GM18508 (cell line): ENCODE data around the gene TBX2.

Experiments
- ATAC-seq: cut with Tn5 transposase; IDR thresholded peaks from one replicate; pipeline ENCODE4 v1.9.1; 2021; ENCODE audit warnings: moderate number of reproducible peaks; ENCODE audit not compliant: insufficient read depth, unreplicated experiment

Gene TBX2

DNA sequence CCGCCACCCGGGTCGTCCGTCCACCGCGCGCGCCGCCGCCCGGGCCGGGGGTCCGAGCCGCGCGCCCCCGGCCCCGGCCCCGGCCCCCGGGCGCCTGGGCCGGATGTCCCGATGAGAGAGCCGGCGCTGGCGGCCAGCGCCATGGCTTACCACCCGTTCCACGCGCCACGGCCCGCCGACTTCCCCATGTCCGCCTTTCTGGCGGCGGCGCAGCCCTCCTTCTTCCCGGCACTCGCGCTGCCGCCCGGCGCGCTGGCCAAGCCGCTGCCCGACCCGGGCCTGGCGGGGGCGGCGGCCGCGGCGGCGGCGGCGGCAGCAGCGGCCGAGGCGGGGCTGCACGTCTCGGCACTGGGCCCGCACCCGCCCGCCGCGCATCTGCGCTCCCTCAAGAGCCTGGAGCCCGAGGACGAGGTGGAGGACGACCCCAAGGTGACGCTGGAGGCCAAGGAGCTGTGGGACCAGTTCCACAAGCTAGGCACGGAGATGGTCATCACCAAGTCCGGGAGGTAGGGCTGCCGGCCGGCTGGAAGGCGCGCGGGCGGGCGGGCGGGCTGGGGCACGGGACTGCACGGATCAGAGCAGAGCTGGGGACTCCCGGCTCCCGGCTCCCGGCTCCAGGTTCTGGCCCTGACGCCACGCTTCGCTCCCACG is 548 bp downstream of the TBX2 start:
- ATAC-seq: no peak

DNA sequence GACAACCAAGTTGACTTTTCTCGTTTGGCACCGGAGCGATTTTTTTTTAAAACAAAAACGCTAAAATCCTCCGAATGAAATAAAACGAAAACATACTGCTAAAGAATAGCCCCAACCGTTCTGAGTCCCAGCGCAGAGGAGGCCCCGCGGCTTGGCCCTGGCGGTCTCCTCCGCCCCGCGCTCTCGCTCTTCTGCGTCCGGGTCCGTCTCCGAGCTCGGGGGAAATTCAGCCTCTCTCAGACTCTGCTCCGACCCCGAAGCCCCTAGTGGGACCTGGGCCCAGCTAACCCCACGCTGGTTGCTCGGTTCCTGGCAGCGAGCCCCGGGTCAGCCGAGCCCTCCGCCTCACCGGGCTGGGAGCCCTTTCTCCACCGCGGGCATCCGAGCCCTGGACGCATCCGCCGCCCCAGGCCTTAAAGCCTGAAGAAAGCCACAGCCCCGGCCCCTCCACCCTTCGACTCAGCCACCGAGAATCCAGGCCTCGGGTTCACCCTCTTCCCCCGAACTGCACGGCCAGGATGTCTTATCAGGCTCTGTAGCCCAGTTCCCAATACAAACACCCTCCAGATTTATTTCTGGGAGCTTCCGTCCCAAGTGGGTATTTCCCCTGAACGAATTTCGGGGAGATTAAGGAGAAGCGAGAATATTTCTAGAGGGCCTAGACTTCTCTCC is 1.2 kb downstream of the TBX2 start:
- ATAC-seq: no peak

DNA sequence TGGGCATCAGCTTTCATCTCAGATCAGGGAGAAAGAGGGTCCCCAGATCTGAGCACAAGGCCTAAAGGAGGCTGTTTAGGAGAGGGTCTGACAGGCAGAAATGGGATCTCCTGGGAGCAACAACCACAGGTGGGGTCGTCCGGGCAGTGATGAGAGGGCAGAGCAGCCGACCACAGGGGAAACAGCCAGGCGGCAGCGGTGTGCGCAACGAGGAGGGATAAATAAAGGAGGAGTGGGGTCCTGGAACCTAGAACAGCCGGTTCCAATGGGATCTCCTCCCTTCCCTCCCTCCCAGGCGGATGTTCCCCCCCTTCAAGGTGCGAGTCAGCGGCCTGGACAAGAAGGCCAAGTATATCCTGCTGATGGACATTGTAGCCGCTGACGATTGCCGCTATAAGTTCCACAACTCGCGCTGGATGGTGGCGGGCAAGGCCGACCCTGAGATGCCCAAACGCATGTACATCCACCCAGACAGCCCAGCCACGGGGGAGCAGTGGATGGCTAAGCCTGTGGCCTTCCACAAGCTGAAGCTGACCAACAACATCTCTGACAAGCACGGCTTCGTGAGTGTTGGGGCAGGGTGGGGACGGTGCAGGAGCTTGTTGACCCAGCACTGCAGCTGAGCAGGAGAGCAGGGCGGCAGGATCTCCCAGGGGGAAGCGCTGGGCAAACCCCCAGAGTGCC is 1.9 kb downstream of the TBX2 start:
- no peak for ATAC-seq

DNA sequence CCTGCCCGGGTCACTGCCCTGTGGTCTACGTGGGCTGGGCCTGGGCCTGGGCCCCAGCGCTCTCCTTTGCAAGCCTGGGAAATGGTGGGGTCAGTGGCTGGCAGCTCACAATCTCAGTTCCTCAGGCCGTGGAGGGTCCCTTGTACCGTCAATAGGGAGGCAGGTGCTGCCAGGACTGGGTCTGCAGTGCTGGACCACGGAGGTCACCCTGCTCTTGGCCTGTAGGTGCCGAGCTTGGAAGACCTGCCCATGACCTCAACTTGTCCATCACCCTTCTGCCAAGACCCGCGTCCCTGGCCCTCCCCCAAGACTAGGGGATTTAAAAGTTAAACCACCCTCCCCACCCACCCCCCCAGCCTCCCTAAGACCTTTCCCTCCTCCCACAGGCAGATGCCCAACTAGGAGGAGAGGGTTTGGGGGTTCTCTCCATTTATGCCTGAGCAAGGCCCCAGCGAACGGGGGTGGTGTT is 2.5 kb downstream of the TBX2 start:
- no peak for ATAC-seq

DNA sequence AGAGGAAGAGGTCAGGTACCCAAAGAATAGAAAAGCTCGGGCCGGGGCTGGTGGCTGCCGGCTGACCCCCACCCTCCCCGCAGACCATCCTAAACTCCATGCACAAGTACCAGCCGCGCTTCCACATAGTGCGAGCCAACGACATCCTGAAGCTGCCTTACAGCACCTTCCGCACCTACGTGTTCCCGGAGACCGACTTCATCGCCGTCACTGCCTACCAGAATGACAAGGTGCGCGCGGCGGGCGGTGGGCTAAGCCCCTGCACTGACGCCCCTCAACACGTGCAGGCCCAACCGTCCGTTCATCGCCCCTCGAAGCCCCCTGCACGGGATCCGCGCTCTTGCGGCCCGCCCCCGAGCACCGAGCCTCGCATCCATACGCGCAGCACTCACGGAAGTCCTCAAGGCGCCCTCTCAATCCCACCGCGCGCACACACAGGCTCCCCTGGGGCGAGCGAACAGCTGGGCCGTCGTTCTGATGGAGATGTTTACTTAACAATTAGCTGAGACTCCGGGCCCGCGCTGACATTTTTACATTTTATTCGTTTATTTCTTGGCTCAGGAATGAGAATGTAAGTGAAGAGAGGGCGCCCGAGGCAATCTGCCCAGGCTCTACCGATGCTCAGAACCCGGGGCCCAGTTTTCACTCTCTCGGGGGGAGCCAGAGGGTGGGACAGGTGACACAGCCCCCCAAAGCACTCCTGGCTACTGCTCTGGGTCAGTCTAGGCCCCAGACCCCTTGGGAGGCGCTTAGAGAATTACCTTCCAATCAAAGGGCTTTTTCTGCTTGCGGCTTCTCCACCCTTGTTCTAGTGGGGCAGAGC is 3.5 kb downstream of the TBX2 start:
- no peak for ATAC-seq

DNA sequence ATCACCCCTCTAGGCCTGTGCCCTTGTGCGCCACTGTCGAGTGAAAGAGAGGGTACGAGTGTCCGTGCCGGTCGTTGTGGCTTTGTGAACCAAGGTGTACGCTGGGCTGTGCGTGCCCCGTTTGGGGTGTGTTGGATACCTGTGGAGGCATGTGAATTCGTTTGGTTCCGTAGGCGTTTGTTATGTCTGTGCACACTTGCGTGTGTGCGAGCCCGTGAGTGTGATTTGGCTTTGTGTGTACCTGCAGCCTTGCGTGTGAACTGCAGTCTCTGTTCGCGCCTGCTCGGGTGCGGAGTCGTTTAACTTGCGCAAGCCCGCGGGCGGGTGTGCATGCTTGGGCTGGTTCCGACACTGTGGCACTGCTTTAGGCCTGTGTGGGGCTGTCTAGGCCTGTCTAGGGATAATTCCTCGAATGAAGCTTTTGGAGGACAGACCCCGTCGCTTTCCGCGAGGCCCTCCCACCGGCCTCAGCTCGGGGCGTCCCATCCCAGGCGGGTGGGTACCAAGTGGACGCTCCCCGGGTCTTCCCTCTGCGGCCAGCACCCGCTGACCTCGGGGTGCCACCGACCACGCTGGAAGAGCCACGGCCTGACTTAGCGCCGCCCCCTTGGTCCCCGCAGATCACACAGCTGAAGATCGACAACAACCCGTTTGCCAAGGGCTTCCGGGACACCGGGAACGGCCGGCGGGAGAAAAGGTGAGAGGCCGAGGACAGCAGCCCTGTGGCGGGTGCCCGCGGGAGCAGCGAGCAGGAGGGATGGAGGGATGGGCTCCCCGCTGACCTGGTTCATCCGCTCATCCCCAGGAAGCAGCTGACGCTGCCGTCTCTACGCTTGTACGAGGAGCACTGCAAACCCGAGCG is 4.4 kb downstream of the TBX2 start:
- no peak for ATAC-seq

DNA sequence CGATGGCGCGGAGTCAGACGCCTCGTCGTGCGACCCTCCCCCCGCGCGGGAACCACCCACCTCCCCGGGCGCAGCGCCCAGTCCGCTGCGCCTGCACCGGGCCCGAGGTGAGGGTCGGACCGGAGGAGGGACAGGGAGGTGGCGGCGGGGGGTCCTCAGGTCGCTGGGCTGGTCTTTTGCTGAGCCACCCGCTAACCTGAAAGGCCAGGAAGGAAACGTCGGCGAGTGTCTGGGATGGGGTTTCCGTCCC is 4.9 kb downstream of the TBX2 start:
- ATAC-seq: no peak

DNA sequence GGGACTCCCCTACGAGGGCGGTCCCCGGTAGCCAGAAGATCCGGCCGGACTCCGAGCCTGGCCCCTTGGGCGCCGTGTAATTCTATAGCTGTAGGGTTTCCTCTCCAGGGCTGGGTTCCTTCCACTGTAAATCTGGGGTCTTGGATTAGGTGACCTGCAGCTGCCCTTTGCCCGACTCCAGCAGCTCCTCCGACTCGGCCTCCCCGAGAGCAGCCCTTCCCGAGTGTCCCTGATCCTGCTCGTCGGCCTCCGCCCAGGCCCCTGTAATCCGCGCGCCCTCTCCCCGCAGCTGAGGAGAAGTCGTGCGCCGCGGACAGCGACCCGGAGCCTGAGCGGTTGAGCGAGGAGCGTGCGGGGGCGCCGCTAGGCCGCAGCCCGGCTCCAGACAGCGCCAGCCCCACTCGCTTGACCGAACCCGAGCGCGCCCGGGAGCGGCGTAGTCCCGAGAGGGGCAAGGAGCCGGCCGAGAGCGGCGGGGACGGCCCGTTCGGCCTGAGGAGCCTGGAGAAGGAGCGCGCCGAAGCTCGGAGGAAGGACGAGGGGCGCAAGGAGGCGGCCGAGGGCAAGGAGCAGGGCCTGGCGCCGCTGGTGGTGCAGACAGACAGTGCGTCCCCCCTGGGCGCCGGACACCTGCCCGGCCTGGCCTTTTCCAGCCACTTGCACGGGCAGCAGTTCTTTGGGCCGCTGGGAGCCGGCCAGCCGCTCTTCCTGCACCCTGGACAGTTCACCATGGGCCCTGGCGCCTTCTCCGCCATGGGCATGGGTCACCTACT is 5.5 kb downstream of the TBX2 start:
- ATAC-seq: no peak

DNA sequence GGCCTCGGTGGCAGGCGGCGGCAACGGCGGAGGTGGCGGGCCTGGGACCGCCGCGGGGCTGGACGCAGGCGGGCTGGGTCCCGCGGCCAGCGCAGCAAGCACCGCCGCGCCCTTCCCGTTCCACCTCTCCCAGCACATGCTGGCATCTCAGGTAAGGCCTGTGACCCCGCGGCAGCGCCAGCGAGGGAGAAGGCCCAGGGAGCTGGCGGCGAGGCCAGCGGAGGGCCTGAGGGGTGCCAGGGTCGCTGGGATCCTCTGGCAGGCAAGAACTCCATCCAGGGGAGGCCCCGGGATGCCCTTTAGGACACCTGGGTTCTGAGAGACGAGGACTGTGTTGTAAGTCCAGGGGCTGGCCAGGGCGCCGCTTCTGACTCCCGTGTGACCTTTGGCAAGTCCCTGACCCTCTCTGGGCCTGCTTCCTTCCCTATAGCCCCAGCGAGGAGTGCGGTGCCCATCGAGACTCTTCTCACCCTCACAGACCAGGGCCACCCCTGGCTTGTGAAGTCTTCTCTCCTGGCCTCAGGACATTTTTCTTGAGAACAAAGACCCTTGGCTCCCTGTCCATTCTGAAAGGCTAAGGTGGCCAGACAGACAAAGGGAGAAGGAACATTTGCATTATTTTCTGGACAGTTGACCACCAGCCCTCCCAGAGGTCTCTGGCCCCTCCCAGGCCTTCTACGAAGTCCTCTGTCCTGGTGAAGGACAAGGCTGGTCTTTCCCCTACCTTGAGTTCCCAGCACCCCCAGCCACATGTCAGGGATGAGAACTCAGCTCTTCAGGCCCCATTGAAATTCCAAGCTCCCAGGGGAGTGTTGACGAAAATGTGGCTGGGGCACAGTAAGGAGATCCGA is 6.3 kb downstream of the TBX2 start:
- no peak for ATAC-seq

DNA sequence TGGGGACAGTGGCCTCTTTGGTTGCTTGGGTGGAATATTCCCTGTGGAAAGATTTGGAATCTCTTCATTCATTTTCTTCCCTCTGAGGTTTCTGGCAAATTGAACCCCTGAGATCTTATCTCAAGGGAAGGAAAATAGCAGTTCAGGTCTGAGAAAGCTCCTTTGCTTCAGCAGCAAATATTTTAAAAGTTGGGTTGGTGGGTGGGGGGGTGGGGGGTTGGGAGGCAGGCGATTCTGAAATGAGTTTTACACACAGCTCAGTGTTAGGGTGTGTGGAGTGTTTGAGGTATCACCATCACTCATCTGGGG is 6.8 kb downstream of the TBX2 start:
- ATAC-seq: no peak

DNA sequence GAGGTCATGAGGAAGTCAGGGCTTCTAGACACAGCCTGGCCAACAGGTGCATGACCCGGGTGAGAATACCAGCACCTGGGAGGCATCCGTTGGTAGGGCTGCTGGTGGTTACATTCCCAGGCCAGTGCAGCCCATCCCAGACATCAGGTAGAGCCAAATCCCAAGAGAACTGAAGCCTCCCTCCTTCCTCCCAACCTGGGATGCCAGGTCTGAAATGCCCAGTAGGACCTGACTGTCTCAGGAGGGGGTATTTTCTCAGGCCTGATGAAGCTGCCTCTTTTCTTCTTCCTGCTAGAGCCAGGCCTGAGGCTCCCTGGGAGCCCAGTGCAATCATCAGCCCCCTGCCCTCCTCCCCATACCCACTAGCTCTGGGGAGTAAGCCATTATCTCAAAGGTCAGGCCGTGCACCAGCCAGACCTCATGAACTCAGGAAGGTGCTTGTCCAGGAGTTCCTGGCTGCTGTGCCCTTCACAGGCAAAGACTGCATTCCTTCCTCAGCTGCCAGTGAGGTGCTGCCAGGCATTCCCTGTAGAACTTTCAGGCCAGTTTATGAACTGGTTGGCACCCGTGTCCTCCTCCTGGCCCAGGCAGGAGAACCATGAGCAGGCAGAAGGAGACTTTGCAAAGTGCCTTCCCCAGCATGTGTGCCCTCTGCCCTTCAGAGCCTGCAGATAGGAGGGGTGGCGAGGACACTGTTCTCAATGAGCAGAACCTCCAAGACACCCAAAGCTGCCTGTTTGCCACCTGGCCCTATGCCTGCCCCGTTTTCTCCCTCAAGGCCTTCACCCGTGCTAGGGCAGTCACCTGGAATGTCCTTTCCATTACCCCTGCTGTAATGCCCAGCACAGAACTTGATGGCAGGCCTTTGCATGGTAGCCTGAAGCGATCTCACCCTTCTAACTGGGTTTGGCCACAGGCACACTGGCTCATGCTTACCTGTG is 7.6 kb downstream of the TBX2 start:
- ATAC-seq: no peak

DNA sequence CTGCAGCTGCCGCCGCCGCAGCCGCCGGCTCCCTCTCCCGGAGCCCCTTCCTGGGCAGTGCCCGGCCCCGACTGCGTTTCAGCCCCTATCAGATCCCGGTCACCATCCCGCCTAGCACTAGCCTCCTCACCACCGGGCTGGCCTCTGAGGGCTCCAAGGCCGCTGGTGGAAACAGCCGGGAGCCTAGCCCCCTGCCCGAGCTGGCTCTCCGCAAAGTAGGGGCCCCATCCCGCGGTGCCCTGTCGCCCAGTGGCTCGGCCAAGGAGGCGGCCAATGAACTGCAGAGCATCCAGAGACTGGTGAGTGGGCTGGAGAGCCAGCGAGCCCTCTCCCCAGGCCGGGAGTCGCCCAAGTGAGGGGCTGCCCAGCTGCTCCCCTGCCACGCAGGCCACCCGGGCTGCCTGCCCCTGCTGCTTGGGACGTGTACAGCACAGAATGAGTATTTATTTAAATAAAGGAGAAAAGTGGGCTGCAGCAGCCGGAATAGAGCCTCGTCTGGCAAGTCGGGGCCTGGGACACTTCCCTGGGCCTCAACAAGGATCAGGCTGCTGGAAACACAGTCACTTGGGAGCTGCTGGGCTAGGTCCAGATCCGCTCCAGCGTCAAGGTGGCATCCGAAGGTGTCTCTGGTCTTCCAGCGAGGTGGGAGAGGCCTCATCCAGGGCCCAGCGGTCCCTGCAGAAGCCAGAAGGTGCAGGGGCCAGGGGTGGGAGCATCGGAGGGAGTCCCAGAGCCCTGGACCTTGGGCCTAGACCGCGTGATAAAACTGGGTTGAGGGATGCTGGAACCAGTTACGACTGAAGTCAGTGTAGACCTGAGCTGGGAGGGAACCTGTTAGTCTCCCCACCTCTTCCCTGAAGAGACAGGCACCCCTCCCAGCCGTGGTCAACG is 8.8 kb downstream of the TBX2 start:
- no peak for ATAC-seq

DNA sequence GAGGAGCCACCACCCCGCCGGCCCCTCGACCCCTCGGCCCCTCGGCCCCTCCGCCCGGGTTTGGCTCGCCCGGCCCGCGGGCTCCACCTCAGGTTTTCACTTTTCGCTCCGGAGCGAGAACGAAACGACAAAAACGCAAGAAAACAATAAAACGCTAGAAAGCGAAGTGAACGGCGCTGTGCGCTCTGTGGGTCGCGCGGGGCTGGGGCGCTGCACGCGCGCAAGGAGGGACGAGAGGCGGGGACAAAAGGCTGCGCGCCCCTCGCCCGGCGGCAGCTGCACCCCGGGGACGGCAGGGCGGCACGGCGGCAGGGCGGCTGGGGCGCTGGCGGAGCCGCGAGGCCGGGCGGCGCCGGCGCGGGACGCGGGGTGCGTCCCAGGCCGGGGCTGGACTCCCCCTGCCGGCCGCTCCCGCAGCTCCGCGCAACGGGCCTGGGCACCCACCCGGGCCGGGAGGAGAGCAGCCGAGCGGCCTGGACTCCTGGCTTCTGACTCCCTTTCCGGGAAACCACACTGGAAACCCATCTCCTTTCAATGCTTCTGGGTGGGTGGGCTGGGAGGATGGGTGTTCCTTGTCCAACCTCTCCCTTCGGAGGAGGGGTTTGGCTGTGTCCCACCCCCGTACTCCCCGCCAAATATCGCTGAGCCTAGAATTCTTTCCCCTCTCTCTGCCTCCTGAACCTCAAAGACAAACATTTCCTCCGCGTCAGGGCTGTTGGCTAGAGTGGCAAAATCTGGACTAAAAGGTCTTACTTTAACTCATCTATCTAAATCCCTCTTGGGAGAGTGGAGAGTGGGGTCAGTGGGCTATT is 9.9 kb downstream of the TBX2 start:
- ATAC-seq: no peak

DNA sequence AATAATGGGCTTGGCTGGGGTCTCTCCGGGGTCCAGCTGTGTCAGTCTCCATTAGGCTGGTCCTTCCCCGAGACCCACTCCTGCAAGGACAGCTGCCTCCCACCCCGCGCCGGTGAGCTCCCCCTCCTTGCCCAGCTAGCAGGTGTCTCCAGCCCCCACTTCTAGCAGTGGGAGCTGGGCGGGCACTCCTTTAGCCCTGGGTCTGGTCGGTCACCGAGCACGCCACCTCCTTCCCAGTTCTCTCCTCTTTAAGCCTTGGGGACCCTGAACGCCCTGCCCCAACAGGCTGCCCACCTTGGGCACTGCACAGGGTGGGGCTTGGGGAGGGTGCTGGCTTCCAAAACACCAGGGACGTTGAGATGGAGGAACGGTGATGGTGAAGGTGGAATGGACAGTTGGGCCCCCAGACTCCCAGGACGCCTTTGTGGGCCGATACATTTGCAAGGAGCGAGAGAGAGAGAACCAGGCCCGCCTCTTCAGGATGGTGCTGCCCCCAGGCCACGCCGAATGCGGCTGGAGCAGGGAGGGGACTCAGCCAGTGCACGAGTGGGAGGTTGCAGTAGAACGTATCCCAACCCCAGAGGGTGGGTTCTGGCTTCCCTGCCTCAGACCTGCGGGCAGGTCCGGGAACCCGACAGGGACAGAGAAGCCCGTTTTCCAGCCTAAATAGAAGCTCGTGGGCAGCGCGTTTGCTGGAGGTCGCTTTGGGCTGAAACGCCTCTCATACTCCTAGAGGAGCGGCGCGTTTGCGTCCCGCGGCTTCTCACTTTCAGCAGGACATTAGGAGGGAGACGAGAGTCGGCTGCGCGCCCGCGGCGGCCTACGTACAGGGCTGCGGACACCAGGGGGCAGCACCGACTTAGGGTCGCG is 10.7 kb downstream of the TBX2 start:
- ATAC-seq: no peak

DNA sequence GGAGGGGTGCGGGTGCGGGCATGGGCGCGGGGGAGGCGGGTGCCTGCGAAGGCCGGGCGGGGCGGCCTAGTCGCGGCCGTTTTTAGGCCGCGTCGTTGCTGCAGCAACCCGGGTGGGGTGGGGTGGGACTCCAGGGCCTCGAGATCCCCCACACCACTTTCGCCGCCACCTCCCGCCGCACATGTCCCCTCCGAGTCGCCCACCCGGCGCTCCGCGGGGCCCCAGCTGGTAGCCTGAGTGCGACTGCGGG is 11.3 kb downstream of the TBX2 start:
- no peak for ATAC-seq
